ENCODE data around the gene TBL1X. TPM values are rescaled to one million over a fixed set of nuclear protein-coding genes. Genes with fewer than 3 reads are reported as not detected.
A peak's percentile ranks its signal among the peaks of the same experiment; 100 is the strongest.

Gene TBL1X
- total RNA-seq, 1 donor from 2014 or later: 20.0 TPM

DNA sequence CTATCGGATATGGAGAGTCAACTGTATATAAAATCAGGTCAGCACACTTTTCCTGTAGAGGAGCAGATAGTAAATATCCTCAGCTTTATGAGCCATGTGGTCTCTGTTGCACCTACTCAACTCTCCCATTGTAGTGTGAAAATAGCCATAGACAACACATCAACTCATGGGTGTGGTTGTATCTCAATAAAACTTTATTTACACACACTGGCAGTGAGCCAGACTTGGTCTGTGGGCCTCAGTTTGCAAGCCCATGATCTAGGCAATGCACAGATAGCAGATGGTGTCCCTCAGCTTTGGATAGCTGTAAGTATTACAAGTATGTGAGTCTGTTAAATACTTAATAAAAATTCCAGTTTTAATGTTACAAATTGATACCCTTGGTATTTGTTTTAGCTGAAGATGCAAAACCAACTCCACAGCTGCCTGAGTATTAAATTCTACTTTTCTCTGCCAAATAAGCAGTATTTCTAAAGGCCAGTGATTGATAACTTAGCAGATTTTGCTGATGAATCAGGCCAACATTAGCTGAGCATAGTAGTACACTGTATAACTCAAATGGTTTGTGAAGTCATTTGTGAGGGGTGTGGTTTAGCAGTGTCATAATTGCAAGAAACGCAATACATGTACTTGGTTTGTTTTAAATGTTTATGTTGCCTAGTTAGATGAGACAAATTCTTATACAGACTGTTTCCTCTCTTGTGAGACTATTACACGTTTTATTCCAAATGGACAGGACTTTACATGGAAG is 213.5 kb downstream of the TBL1X start:
- intact Hi-C loops (cut with micrococcal nuclease): loop anchor here (5.0 to 10.0 kb wide), 2 partner anchors 36 to 394 kb away; no protein-coding TSS in a partner anchor
- Mint-ChIP-seq H3K4me1 (peaks cover 17% of the 10 kb centered on the region), H3K27ac (peak overlapping the region; percentile 72), H3K4me3 (peak overlapping the region; percentile 58), H3K27me3 (no peaks in the 10 kb centered on the region), H3K9me3 (peaks cover 10% of the 10 kb centered on the region), H3K36me3 (ENCODE audit: low read depth) (peaks cover 45% of the 10 kb centered on the region)
- DNase-seq: no peak

DNA sequence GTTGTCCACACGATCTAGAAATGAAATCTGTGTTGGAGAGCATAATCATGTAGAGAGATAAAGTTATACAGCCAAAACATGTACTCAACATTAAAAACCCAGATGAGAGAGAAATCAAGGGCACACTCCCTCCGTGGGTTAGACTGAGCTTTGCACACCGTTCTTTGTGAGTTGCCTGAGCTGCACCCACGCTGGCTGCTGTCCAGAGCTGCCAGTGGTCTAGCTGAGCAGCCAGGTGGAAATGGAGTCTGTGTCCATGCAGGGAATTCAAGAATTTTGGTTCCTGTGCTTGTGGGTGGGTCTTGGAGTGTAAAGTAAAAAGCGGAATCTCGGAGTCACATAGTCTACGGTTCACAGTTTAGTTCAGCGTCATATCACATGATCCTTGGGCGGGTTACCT is 216.2 kb downstream of the TBL1X start:
- Mint-ChIP-seq H3K36me3 (ENCODE audit: low read depth) (peaks cover 45% of the 10 kb centered on the region), H3K4me3 (no peak overlapping the region), H3K27me3 (no peaks in the 10 kb centered on the region), H3K4me1 (peaks cover 17% of the 10 kb centered on the region), H3K9me3 (peaks cover 8% of the 10 kb centered on the region), H3K27ac (no peak overlapping the region)
- no peak for DNase-seq
- intact Hi-C loops (cut with micrococcal nuclease): no loop called here

DNA sequence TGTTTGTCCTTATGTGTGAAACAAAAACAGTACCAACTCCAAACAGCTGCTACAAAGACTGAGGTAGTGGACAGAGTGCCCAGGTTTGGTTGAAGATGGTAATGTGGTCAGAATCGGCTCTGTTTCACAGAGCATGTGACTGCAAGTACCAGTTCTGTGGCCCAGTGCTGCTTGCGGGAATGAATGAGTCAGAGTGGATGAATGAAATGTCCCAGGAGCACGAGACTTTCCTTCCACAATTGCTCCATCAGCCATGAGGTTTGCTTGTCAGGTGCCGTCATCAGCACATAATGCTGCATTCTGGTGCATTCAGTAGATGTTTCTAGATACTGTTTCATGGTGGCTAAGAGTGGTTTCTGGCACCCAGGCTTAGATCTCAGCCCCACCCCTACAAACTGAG is 216.6 kb downstream of the TBL1X start:
- Mint-ChIP-seq H3K4me3 (no peak overlapping the region), H3K27me3 (no peaks in the 10 kb centered on the region), H3K27ac (no peak overlapping the region), H3K9me3 (peaks cover 6% of the 10 kb centered on the region), H3K36me3 (ENCODE audit: low read depth) (peaks cover 45% of the 10 kb centered on the region), H3K4me1 (peaks cover 17% of the 10 kb centered on the region)
- intact Hi-C loops (cut with micrococcal nuclease): no loop called here
- DNase-seq: no peak

DNA sequence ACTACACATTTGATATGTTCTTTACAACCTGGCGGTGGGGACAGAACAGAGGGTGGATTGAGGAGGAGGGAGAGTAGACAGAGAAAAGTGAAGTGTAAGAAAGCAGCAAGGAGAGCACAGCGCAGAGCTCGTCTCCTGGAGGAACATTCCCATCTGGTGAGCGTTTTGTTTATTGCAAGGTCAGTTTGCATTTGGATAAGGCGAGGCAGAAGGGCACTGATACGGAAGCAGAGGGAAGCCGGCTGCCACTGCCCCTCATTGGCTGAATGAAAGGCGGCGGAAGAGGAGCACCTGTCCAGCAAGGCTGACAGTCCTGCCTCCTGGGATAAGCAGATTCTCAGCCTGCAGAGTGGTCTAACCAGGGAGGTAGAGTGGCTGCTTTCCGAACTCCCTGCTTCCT is 217.6 kb downstream of the TBL1X start:
- DNase-seq: no peak
- peaks cover 37% of the 10 kb centered on the region for H3K36me3 Mint-ChIP-seq (ENCODE audit: low read depth)
- no peaks in the 10 kb centered on the region for H3K9me3 Mint-ChIP-seq
- H3K4me1 Mint-ChIP-seq: peaks cover 8% of the 10 kb centered on the region
- H3K4me3 Mint-ChIP-seq: no peak overlapping the region
- H3K27ac Mint-ChIP-seq: no peak overlapping the region
- H3K27me3 Mint-ChIP-seq: no peaks in the 10 kb centered on the region
- intact Hi-C loops (cut with micrococcal nuclease): no loop called here

DNA sequence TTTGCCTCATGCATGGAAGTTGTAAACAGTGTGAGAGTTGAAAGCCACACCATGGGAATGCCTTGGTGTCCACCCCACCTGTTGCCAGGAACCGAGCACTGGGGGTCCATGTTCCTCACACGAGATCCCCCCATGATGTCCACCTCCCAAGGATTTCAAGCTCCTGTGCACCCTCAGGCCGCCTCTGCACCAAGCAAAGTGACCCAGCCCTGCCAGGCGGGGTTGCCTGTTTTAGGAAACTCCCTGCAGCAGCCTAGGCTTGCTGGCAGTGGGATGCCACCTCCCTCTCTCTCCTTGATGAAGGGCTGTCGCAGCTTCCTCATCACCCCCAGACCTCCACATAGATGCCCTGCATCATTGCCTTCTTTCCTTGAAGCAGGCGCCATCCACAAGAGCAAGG is 218.0 kb downstream of the TBL1X start:
- Mint-ChIP-seq H3K4me1 (peaks cover 4% of the 10 kb centered on the region), H3K27ac (no peak overlapping the region), H3K36me3 (ENCODE audit: low read depth) (peaks cover 33% of the 10 kb centered on the region), H3K27me3 (no peaks in the 10 kb centered on the region), H3K9me3 (no peaks in the 10 kb centered on the region), H3K4me3 (no peak overlapping the region)
- intact Hi-C loops (cut with micrococcal nuclease): no loop called here
- no peak for DNase-seq

DNA sequence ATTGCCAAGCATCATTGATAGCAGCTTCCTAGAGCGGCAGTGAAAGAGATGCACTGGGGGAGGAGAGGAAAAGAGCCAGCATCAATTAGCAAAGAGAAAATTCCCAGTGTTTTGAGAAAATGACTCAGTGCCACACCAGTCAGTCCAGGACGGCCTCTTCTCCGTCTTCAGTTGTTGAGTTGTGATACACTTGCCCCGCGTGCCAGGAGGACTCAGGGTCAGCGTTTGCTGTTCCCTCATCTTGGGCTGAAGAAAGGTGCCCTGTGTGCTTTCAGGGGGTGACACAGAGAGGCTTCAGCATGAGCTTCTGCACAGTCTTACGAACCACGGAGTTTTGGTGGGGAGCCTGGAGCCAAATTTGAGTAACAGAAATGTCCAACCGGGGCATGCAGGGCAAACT is 218.5 kb downstream of the TBL1X start:
- H3K27ac Mint-ChIP-seq: no peak overlapping the region
- H3K4me1 Mint-ChIP-seq: no peaks in the 10 kb centered on the region
- no peaks in the 10 kb centered on the region for H3K27me3 Mint-ChIP-seq
- no peaks in the 10 kb centered on the region for H3K9me3 Mint-ChIP-seq
- H3K36me3 Mint-ChIP-seq (ENCODE audit: low read depth): peaks cover 32% of the 10 kb centered on the region
- intact Hi-C loops (cut with micrococcal nuclease): no loop called here
- no peak overlapping the region for H3K4me3 Mint-ChIP-seq
- DNase-seq: no peak

DNA sequence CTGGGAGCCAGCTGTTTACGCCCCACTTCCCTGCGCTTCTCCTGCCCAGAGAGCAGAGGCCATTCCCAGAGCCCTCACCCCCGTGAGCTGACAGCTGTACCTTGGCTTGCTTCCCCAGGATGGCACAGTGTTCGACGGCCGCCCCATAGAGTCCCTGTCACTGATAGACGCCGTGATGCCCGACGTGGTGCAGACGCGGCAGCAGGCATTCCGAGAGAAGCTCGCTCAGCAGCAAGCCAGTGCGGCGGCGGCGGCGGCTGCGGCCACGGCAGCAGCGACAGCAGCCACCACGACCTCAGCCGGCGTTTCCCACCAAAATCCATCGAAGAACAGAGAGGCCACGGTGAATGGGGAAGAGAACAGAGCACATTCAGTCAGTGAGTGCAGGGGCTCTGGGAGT is 223.0 kb downstream of the TBL1X start:
- Mint-ChIP-seq H3K4me3 (no peak overlapping the region), H3K27ac (no peak overlapping the region), H3K9me3 (no peaks in the 10 kb centered on the region), H3K36me3 (ENCODE audit: low read depth) (peaks cover 31% of the 10 kb centered on the region), H3K4me1 (no peaks in the 10 kb centered on the region), H3K27me3 (no peaks in the 10 kb centered on the region)
- DNase-seq: no peak
- intact Hi-C loops (cut with micrococcal nuclease): no loop called here

DNA sequence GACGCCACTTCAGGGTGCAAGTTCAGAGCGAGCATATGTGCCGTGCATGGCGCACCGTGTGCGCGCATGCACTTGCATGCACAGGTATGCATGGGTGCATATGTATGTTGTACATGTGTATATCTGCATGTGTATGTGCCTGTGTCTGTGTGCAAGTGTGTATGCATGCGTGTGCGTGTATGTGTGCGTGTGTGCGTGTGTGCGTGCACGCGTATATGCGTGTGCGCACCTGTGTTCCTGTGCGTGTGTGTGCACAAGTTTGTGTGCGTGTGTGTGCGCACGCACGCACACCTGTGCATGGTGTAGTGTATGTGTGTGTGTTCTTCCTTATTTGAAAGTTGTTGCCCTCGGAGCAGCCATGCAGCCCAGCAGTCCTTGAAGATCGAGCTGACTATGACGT is 224.0 kb downstream of the TBL1X start:
- peaks cover 2% of the 10 kb centered on the region for H3K4me1 Mint-ChIP-seq
- H3K4me3 Mint-ChIP-seq: no peak overlapping the region
- H3K27me3 Mint-ChIP-seq: no peaks in the 10 kb centered on the region
- no peak for DNase-seq
- no peaks in the 10 kb centered on the region for H3K9me3 Mint-ChIP-seq
- no peak overlapping the region for H3K27ac Mint-ChIP-seq
- H3K36me3 Mint-ChIP-seq (ENCODE audit: low read depth): peaks cover 35% of the 10 kb centered on the region
- intact Hi-C loops (cut with micrococcal nuclease): no loop called here

DNA sequence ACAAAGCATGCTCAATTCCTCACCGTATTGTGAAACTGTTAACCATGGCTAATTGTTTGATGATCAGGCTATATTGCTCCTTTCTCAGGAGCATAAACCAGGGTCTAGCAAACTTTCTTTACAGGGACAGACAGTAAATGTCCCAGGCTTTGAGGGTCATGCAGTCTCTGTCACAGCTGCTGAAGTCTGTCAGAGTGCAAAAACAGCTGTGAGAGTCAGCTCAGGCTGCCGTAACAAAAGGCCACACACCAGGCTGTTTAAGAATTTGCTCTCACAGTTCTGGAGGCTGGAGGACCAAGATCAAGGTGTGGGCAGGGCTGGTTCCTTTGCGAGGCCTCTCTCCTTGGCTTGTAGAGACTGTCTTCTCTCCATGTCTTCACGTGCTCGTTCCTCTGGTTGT is 225.2 kb downstream of the TBL1X start:
- intact Hi-C loops (cut with micrococcal nuclease): no loop called here
- H3K36me3 Mint-ChIP-seq (ENCODE audit: low read depth): peaks cover 36% of the 10 kb centered on the region
- no peaks in the 10 kb centered on the region for H3K27me3 Mint-ChIP-seq
- peaks cover 2% of the 10 kb centered on the region for H3K4me1 Mint-ChIP-seq
- no peak overlapping the region for H3K4me3 Mint-ChIP-seq
- H3K27ac Mint-ChIP-seq: no peak overlapping the region
- no peaks in the 10 kb centered on the region for H3K9me3 Mint-ChIP-seq
- no peak for DNase-seq

DNA sequence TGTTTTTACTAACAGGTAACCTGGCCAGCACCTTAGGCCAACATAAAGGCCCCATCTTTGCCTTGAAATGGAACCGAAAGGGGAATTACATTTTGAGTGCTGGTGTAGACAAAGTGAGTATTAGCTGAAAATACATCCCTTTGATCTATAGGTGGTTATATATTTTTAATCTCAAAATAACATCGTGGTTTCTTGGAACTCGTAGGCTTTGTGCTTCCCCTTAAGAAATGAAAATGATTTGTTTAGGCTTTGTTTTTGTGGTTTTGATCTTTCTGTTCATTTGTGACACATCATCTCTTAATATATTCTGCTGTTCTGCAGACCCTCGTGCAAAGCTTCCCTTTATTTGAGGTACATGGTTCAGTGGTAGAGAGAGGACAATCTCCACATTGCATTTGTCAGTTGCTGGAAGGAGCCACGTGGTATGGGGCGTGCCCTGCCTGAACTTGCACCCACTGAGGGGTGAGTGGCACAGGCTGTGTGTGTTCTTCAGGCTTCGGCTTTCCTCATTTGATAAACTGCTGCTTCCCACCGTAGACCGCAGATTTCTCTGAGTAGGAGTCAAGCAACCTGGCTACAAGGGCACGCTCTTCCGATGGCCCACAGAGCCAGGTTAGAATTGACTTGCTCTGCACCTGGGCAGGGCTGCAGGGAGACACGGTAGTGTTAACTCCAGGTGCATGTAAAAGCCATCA is 228.6 kb downstream of the TBL1X start:
- Mint-ChIP-seq H3K4me1 (peaks cover 2% of the 10 kb centered on the region), H3K36me3 (ENCODE audit: low read depth) (peaks cover 39% of the 10 kb centered on the region), H3K27ac (no peak overlapping the region), H3K4me3 (no peak overlapping the region), H3K9me3 (no peaks in the 10 kb centered on the region), H3K27me3 (no peaks in the 10 kb centered on the region)
- DNase-seq: no peak
- intact Hi-C loops (cut with micrococcal nuclease): no loop called here

DNA sequence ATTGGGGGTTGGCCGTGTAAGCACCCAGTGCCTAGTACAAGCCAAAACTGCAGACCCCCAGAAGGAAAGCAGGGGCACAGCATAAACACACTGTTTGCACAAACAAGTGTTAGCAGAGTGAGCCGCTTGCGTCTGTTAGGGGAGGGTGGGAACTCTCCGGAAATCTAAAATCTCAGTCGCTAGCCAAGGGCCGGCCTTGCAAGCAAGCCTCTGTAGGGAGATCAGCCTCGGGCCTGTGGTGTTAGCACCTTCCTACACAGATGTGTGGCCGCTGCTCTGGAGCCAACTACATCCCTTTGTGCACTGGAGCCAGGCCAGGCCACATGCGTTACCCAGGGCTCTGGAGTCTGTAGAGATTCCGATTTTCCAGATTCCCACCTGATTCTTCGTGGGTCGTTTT is 233.7 kb downstream of the TBL1X start:
- H3K9me3 Mint-ChIP-seq: no peaks in the 10 kb centered on the region
- no peak for DNase-seq
- intact Hi-C loops (cut with micrococcal nuclease): no loop called here

DNA sequence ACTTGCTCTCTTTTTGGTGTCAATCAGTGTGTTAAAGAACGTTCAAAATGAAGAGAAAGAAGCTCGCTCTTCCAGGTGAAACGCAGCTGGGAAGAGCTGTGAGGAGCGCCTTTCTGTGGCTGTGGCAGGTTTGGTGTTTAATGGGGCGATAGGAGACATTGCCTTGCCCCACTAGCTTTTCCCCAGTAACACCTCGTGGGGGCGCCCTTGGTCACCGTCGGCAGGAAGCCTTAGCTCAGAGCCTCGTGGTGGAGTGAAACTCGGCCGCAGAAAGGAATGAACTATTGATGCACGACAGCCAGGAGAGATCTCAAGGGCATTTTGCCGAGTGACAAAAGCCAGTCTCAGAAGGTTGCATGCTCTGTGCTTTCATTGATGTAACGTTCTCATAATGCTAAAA is 235.7 kb downstream of the TBL1X start:
- H3K4me1 Mint-ChIP-seq: no peaks in the 10 kb centered on the region
- H3K4me3 Mint-ChIP-seq: no peak overlapping the region
- no peak for DNase-seq
- H3K27ac Mint-ChIP-seq: no peak overlapping the region
- H3K27me3 Mint-ChIP-seq: no peaks in the 10 kb centered on the region
- H3K36me3 Mint-ChIP-seq (ENCODE audit: low read depth): peaks cover 36% of the 10 kb centered on the region
- H3K9me3 Mint-ChIP-seq: no peaks in the 10 kb centered on the region
- intact Hi-C loops (cut with micrococcal nuclease): loop anchor here (10.0 kb wide), 1 partner anchor 236 kb away; the partner anchor contains the start of gene TBL1X

More for the DNA sequence above, 233.7 kb downstream of the TBL1X start:
- Mint-ChIP-seq H3K27me3 (no peaks in the 10 kb centered on the region), H3K36me3 (ENCODE audit: low read depth) (peaks cover 38% of the 10 kb centered on the region), H3K4me3 (no peak overlapping the region), H3K27ac (no peak overlapping the region), H3K4me1 (no peaks in the 10 kb centered on the region)

DNA sequence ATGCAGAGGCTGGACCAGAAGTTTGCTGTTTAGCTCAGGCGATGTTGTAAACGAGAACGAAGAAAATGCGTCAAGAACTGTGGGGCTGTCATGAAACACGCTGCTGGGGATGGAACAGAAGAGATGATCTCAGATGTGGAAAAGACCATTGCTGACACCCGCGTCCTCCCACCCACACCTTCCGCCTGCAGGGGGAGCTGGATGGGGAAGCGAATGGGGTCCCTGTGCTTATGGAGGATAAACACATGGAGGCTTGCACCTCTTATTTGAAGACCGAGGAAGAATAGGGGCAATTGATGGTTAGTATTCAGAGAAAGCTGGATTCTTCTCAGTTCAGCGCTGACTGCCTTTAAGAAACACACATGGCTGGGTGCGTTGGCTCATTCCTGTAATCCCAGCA is 236.9 kb downstream of the TBL1X start:
- intact Hi-C loops (cut with micrococcal nuclease): loop anchor here (10.0 kb wide), 1 partner anchor 237 kb away; the partner anchor contains the start of gene TBL1X
- Mint-ChIP-seq H3K4me3 (no peak overlapping the region), H3K27me3 (no peaks in the 10 kb centered on the region)

DNA sequence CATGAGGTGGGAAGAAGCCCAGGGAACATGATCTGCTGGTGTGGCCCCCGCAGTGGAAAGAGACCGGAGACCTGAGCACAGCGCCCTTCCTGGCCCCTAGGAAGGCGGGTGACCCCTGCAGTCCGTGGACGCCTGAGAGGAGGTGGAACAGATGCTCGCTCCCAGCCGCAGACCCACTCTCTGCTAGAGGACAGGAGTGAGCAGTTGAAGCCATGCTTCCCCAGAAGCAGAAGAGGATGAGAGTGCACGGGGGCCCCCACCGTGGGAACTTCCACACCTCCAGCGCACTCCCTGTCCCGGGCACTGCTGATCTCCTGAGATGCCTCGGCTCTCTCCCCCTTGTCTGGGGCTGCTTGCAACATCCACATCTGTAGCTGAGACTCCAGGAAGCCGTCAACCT is 238.5 kb downstream of the TBL1X start:
- no peaks in the 10 kb centered on the region for H3K27me3 Mint-ChIP-seq
- peaks cover 2% of the 10 kb centered on the region for H3K4me1 Mint-ChIP-seq
- DNase-seq: no peak
- H3K36me3 Mint-ChIP-seq (ENCODE audit: low read depth): peaks cover 28% of the 10 kb centered on the region
- H3K4me3 Mint-ChIP-seq: no peak overlapping the region
- H3K9me3 Mint-ChIP-seq: no peaks in the 10 kb centered on the region
- intact Hi-C loops (cut with micrococcal nuclease): loop anchor here (10.0 kb wide), 1 partner anchor 239 kb away; the partner anchor contains the start of gene TBL1X
- H3K27ac Mint-ChIP-seq: no peak overlapping the region

More for the DNA sequence above, 236.9 kb downstream of the TBL1X start:
- Mint-ChIP-seq H3K36me3 (ENCODE audit: low read depth) (peaks cover 28% of the 10 kb centered on the region), H3K9me3 (no peaks in the 10 kb centered on the region), H3K27ac (no peak overlapping the region), H3K4me1 (no peaks in the 10 kb centered on the region)
- no peak for DNase-seq
